H1 (cell line): Measurements from ENCODE around the gene RNF13. TPM values are rescaled to one million over a fixed set of nuclear protein-coding genes. Genes with fewer than 3 reads are reported as not detected.

Experiments used
- CTCF ChIA-PET: fragments of 300-600 bp; sonication (Branson Sonifier 250); formaldehyde crosslinking; loops from one replicate; lab custom pipeline; 2021; ENCODE audit not compliant: partially characterized antibody; lab: Charles Lee
- POLR2A ChIA-PET: fragments of 300-600 bp; sonication (Branson Sonifier 250); formaldehyde crosslinking; loops from one replicate; lab custom pipeline; 2021; ENCODE audit warnings: inconsistent platforms; ENCODE audit not compliant: partially characterized antibody; lab: Charles Lee
- DNase-seq, 2 experiments: peaks; one replicate each; pipeline versions ENCODE4 v3.0.0 to v3.0.0-alpha.2; 2010 to 2022; ENCODE audit warnings: low spot score in 2 of 2, low read depth in 1 of 2, mixed read lengths in 1 of 2
- FAIRE-seq: peaks from 2 replicates; lab custom pipeline; 2011; peaks lifted over from hg19 to GRCh38; lab: Jason Lieb, UNC
- H2AFZ ChIP-seq: 2 replicates; pipeline ENCODE4 v1.8.1; 2012; ENCODE audit warnings: low read length, inconsistent platforms
- H2AK5ac ChIP-seq: 2 replicates; pipeline ENCODE4 v1.6.1; 2013; ENCODE audit warnings: low read depth, low read length
- H2BK120ac ChIP-seq: replicated peaks from 2 replicates; pipeline ENCODE3; 2013; ENCODE audit warnings: low read depth, low read length, inconsistent platforms
- H2BK12ac ChIP-seq: 2 replicates; pipeline ENCODE4 v1.6.1; 2013; ENCODE audit warnings: low read depth, low read length
- H2BK15ac ChIP-seq: 2 replicates; pipeline ENCODE4 v1.6.1; 2013; ENCODE audit warnings: low read length
- H2BK20ac ChIP-seq: 2 replicates; pipeline ENCODE4 v1.6.1; 2013; ENCODE audit warnings: low read length
- H2BK5ac ChIP-seq: 2 replicates; pipeline ENCODE4 v1.6.1; 2013; ENCODE audit warnings: low read depth, low read length
- H3K14ac ChIP-seq: 2 replicates; pipeline ENCODE4 v1.6.1; 2013; ENCODE audit warnings: inconsistent platforms; ENCODE audit not compliant: insufficient read length
- H3K18ac ChIP-seq: 2 replicates; pipeline ENCODE4 v1.6.1; 2013; ENCODE audit warnings: low read length; ENCODE audit errors: extremely low read depth
- H3K23ac ChIP-seq: 2 replicates; pipeline ENCODE4 v1.6.1; 2013; ENCODE audit warnings: inconsistent platforms; ENCODE audit not compliant: insufficient read length
- H3K23me2 ChIP-seq: 2 replicates; pipeline ENCODE4 v1.6.1; 2013; ENCODE audit warnings: low read depth, low read length
- H3K27ac ChIP-seq: 2 replicates; pipeline ENCODE4 v1.6.1; 2011; ENCODE audit warnings: low read depth, low read length, inconsistent platforms
- H3K27me3 ChIP-seq, 4 experiments: replicated peaks in 1 of 4; 1 replicate in 1 of 4; 2 replicates in 3 of 4; pipeline versions ENCODE4 v1.6.1 to v1.8.1; 2011 to 2013; ENCODE audit warnings: low read length in 3 of 4, mild to moderate bottlenecking in 3 of 4, inconsistent platforms in 2 of 4, mixed read lengths in 2 of 4, moderate library complexity in 1 of 4; ENCODE audit not compliant: control insufficient read depth in 3 of 4, insufficient read depth in 3 of 4; ENCODE audit errors: extremely low read depth in 1 of 4
- H3K36me3 ChIP-seq, 4 experiments: 2 replicates each; pipeline versions ENCODE4 v1.6.1 to v1.8.1; 2011 to 2013; ENCODE audit warnings: mild to moderate bottlenecking in 4 of 4, low read length in 3 of 4, moderate library complexity in 2 of 4, control low read depth in 1 of 4, inconsistent platforms in 1 of 4; ENCODE audit not compliant: insufficient read depth in 4 of 4, control insufficient read depth in 2 of 4
- H3K4ac ChIP-seq: replicated peaks from 2 replicates; pipeline ENCODE3; 2013; ENCODE audit warnings: low read length, low read depth, mixed read lengths, inconsistent platforms; ENCODE audit not compliant: insufficient read length
- H3K4me1 ChIP-seq, 4 experiments: replicated peaks in 1 of 4; 1 replicate in 1 of 4; 2 replicates in 3 of 4; pipeline versions ENCODE4 v1.6.1 to v1.8.1; 2011 to 2013; ENCODE audit warnings: low read length in 3 of 4, inconsistent platforms in 2 of 4, mixed read lengths in 1 of 4; ENCODE audit not compliant: insufficient read depth in 4 of 4, control insufficient read depth in 3 of 4
- H3K4me2 ChIP-seq, 2 experiments: 2 replicates each; pipeline versions ENCODE4 v1.6.1 to v1.8.1; 2011 to 2013; ENCODE audit warnings: low read depth in 2 of 2, low read length in 2 of 2, control low read depth in 1 of 2, inconsistent platforms in 1 of 2, mild to moderate bottlenecking in 1 of 2; ENCODE audit not compliant: insufficient read depth in 1 of 2
- H3K4me3 ChIP-seq, 4 experiments: fragments of 200-600, 300-600 bp in 1 of 4; sonication (generic), shearing (Covaris generic), sonication (Bioruptor Twin) in 1 of 4; 2 replicates each; pipeline versions ENCODE4 v1.5.1 to v1.8.1; 2011 to 2016; ENCODE audit warnings: low read length in 4 of 4, low read depth in 3 of 4, control low read depth in 2 of 4, inconsistent platforms in 2 of 4, mild to moderate bottlenecking in 2 of 4, mixed read lengths in 1 of 4, moderate library complexity in 1 of 4; ENCODE audit not compliant: insufficient read depth in 2 of 4; ENCODE audit errors: extremely low read depth in 1 of 4
- H3K56ac ChIP-seq: replicated peaks from 2 replicates; pipeline ENCODE3; 2013; ENCODE audit warnings: low read depth, mild to moderate bottlenecking, mixed read lengths, low read length, inconsistent platforms; ENCODE audit not compliant: insufficient read length
- H3K79me1 ChIP-seq: 2 replicates; pipeline ENCODE4 v1.6.1; 2013; ENCODE audit warnings: low read depth, low read length, control low read depth
- H3K79me2 ChIP-seq, 2 experiments: 2 replicates each; pipeline versions ENCODE4 v1.6.1 to v1.8.1; 2012 to 2013; ENCODE audit warnings: low read length in 2 of 2, mild to moderate bottlenecking in 2 of 2, inconsistent platforms in 1 of 2; ENCODE audit not compliant: insufficient read depth in 2 of 2, control insufficient read depth in 1 of 2
- H3K9ac ChIP-seq, 4 experiments: replicated peaks in 1 of 4; 1 replicate in 1 of 4; 2 replicates in 3 of 4; pipeline versions ENCODE4 v1.6.1 to v1.8.1; 2011 to 2013; ENCODE audit warnings: low read depth in 3 of 4, low read length in 3 of 4, control low read depth in 2 of 4, mild to moderate bottlenecking in 2 of 4, moderate library complexity in 2 of 4, inconsistent platforms in 1 of 4; ENCODE audit errors: extremely low read depth in 1 of 4
- H3K9me3 ChIP-seq, 2 experiments: 2 replicates each; pipeline versions ENCODE4 v1.6.1 to v1.8.1; 2012 to 2013; ENCODE audit warnings: mild to moderate bottlenecking in 2 of 2, moderate library complexity in 2 of 2, control low read depth in 1 of 2, inconsistent platforms in 1 of 2, low read depth in 1 of 2, low read length in 1 of 2, mixed read lengths in 1 of 2; ENCODE audit not compliant: insufficient read depth in 2 of 2
- H4K20me1 ChIP-seq, 2 experiments: replicated peaks in 1 of 2; 2 replicates each; pipeline versions ENCODE3 to v1.8.1; 2011 to 2013; ENCODE audit warnings: inconsistent platforms in 2 of 2, low read length in 2 of 2, mild to moderate bottlenecking in 1 of 2; ENCODE audit not compliant: insufficient read depth in 2 of 2, control insufficient read depth in 1 of 2
- H4K5ac ChIP-seq: 2 replicates; pipeline ENCODE4 v1.6.1; 2013; ENCODE audit warnings: low read length, low read depth, mixed read lengths, inconsistent platforms; ENCODE audit not compliant: insufficient read length
- H4K8ac ChIP-seq: 2 replicates; pipeline ENCODE4 v1.8.0; 2013; ENCODE audit warnings: mild to moderate bottlenecking, moderate library complexity, low read length, inconsistent platforms; ENCODE audit not compliant: insufficient read depth; ENCODE audit errors: extremely low read depth
- H4K91ac ChIP-seq: replicated peaks from 2 replicates; pipeline ENCODE3; 2013; ENCODE audit warnings: low read length, mixed read lengths, inconsistent platforms; ENCODE audit not compliant: insufficient read length
- ATF2 ChIP-seq: IDR thresholded peaks from 2 replicates; pipeline ENCODE4 v1.6.1; 2012; ENCODE audit warnings: low read length, inconsistent platforms
- BRCA1 ChIP-seq: IDR thresholded peaks from 2 replicates; pipeline ENCODE4 v1.6.1; 2012; ENCODE audit warnings: low read depth, low read length, improper control_type of control experiment
- CEBPB ChIP-seq: IDR thresholded peaks from 2 replicates; pipeline ENCODE4 v1.6.1; 2012; ENCODE audit warnings: low read depth, low read length
- GABPA ChIP-seq: IDR thresholded peaks from 2 replicates; pipeline ENCODE4 v1.6.1; 2011; ENCODE audit warnings: mild to moderate bottlenecking, low read length, moderate library complexity, borderline replicate concordance; ENCODE audit not compliant: insufficient read depth
- HDAC2 ChIP-seq, 2 experiments: fragments of 300-600 bp in 1 of 2; sonication (generic) in 1 of 2; IDR thresholded peaks; 2 replicates each; pipeline ENCODE4 v1.6.1; 2011 to 2012; ENCODE audit warnings: low read depth in 2 of 2, low read length in 2 of 2, mild to moderate bottlenecking in 2 of 2, moderate library complexity in 2 of 2, borderline replicate concordance in 1 of 2, inconsistent platforms in 1 of 2
- JUND ChIP-seq: IDR thresholded peaks from 2 replicates; pipeline ENCODE4 v1.6.1; 2011; ENCODE audit warnings: mild to moderate bottlenecking, improper control_type of control experiment, low read length
- KDM5A ChIP-seq: fragments of 200-600 bp; IDR thresholded peaks from 2 replicates; pipeline ENCODE4 v1.7.1; 2012; ENCODE audit warnings: mild to moderate bottlenecking, low read length, inconsistent platforms, mixed read lengths
- RFX5 ChIP-seq: IDR thresholded peaks from 2 replicates; pipeline ENCODE4 v1.6.1; 2011; ENCODE audit warnings: low read depth, low read length, improper control_type of control experiment, borderline replicate concordance
- TAF1 ChIP-seq: IDR thresholded peaks from 2 replicates; pipeline ENCODE4 v1.6.1; 2011; ENCODE audit warnings: mild to moderate bottlenecking, low read depth, low read length
- TBP ChIP-seq: IDR thresholded peaks from 2 replicates; pipeline ENCODE4 v1.6.1; 2011; ENCODE audit warnings: low read depth, low read length, improper control_type of control experiment
- USF2 ChIP-seq: IDR thresholded peaks from 2 replicates; pipeline ENCODE4 v1.6.1; 2011; ENCODE audit warnings: low read length, improper control_type of control experiment
- WGBS, 2 experiments: shearing (Covaris generic) in 1 of 2; methylation state at CpG; one replicate each; pipeline versions ENCODE4 v1.1.6 to v1.1.7; 2013 to 2015; ENCODE audit warnings: low lambda C conversion rate in 2 of 2, mixed read lengths in 2 of 2, inconsistent platforms in 1 of 2, low coverage in 1 of 2, missing lambda C conversion rate in 1 of 2; ENCODE audit not compliant: insufficient replicate concordance in 2 of 2, insufficient coverage in 1 of 2, insufficient read length in 1 of 2; ENCODE audit errors: extremely low coverage in 1 of 2, missing lambda C conversion rate in 1 of 2; 5-methylcytosine and 5-hydroxymethylcytosine counted together
- polyA plus RNA-seq, 7 experiments: library from polyadenylated mRNA; depleted of rRNA in 3 of 7; stranded (reverse) in 5 of 7; unstranded in 2 of 7; fragments of >200 nt in 5 of 7; fragments of 200-250 nt in 2 of 7; gene quantifications; 1 replicate in 5 of 7; 2 replicates in 1 of 7; 4 replicates in 1 of 7; pipeline versions ENCODE4 v1.2.1 to v1.2.3, GENCODE V29; 2011 to 2013; ENCODE audit warnings: missing spikeins in 2 of 7, mixed read lengths in 2 of 7
- total RNA-seq: library from RNA; stranded (reverse); fragmentation: NEBNext Ultra II Directional; extraction: Animal tissue kit (Norgen Biotek cat#: 25700); gene quantifications from 2 replicates; pipeline ENCODE4 v1.2.1, GENCODE V29; 2021

Gene RNF13
- total and polyA plus RNA-seq, 2 of the 8 experiments (the other 6 are each of a cell fraction or from before 2014, with no cell fraction given): 19.4 to 35.4 TPM

GRCh38 chr3:149806171-149806778, 6.7 kb upstream of the RNF13 start:
- no peaks in the 10 kb centered on the region for H3K27me3 ChIP-seq
- H3K9ac ChIP-seq: no peak overlapping the region
- ChIA-PET CTCF (interaction anchor here (0.6 to 3.6 kb wide), 3 partner anchors 24 to 336 kb away, joined by 7 to 103 read pairs (median 12); no protein-coding TSS in a partner anchor), POLR2A (no interaction called here)
- no peak overlapping the region for H4K8ac ChIP-seq
- DNase-seq: no peak
- no peaks in the 10 kb centered on the region for H3K23me2 ChIP-seq
- H3K4me3 ChIP-seq: no peak overlapping the region
- H3K79me1 ChIP-seq: no peaks in the 10 kb centered on the region
- H3K79me2 ChIP-seq: no peaks in the 10 kb centered on the region
- H4K20me1 ChIP-seq: no peaks in the 10 kb centered on the region
- no peak overlapping the region for H2BK5ac ChIP-seq
- H2BK120ac ChIP-seq: no peak overlapping the region
- no peak overlapping the region for H2AK5ac ChIP-seq
- H3K56ac ChIP-seq: no peak overlapping the region
- no peaks in the 10 kb centered on the region for H3K9me3 ChIP-seq
- H4K5ac ChIP-seq: no peak overlapping the region
- H3K27ac ChIP-seq: no peak overlapping the region
- no peak overlapping the region for H3K18ac ChIP-seq
- H2BK20ac ChIP-seq: no peak overlapping the region
- no peak for FAIRE-seq
- H3K23ac ChIP-seq: no peak overlapping the region
- H2BK12ac ChIP-seq: no peak overlapping the region
- no peak overlapping the region for H4K91ac ChIP-seq
- no peaks in the 10 kb centered on the region for H3K36me3 ChIP-seq
- H3K4me2 ChIP-seq: no peak overlapping the region
- WGBS, 2 experiments: 91% methylated on average over 2 of the region's 2 CpGs; no CpG with 5 or more reads in 1 of the 2 experiments
- no peak overlapping the region for H3K4ac ChIP-seq
- H3K4me1 ChIP-seq: no peaks in the 10 kb centered on the region
- no peak overlapping the region for H2BK15ac ChIP-seq
- no peak overlapping the region for H3K14ac ChIP-seq
- no peak overlapping the region for H2AFZ ChIP-seq
- TF ChIP-seq GABPA (no peak), USF2 (no peak), CEBPB (no peak), TAF1 (no peak), ATF2 (no peak), TBP (no peak), KDM5A (no peak), RFX5 (no peak), HDAC2 (IDR thresholded peaks at IDR 0.05; ENCODE audit: borderline replicate concordance in 1 of 2, low read depth in 2 of 2, low read length in 2 of 2) (no peak), BRCA1 (no peak), JUND (no peak)
